ENCODE measurements around the gene KDM4C.

Gene KDM4C

DNA sequence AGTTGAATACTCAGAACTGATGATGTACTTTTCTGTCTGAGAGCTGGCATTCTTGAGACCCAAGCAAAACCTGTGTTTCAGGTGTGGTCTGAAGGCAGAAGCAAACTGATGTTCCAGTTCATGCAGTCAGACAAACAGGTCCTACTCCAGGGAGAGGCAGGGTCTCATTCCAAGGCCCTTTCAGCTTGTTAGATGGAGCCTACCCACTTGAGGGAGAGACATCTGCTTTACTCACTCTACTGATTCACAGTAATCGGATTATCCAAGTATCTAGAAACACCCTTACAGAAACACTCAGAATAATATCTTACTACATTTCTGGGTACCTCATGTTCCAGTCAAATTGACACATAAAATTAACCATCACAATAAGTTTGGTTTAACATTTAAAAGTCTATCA is 207.8 kb downstream of the KDM4C start:
- H3K36me3 ChIP-seq (ENCODE audit: low read length), result no peaks in the 10 kb centered on the region
- H3K79me2 ChIP-seq (ENCODE audit: insufficient read depth, low read length), result no peaks in the 10 kb centered on the region; the same call in 1 of the 2 replicates
- no peak overlapping the region for H2AFZ ChIP-seq (ENCODE audit: low read depth, low read length, severe bottlenecking)
- TF ChIP-seq, protein P1, sequence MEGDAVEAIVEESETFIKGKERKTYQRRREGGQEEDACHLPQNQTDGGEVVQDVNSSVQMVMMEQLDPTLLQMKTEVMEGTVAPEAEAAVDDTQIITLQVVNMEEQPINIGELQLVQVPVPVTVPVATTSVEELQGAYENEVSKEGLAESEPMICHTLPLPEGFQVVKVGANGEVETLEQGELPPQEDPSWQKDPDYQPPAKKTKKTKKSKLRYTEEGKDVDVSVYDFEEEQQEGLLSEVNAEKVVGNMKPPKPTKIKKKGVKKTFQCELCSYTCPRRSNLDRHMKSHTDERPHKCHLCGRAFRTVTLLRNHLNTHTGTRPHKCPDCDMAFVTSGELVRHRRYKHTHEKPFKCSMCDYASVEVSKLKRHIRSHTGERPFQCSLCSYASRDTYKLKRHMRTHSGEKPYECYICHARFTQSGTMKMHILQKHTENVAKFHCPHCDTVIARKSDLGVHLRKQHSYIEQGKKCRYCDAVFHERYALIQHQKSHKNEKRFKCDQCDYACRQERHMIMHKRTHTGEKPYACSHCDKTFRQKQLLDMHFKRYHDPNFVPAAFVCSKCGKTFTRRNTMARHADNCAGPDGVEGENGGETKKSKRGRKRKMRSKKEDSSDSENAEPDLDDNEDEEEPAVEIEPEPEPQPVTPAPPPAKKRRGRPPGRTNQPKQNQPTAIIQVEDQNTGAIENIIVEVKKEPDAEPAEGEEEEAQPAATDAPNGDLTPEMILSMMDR (IDR thresholded peaks at IDR 0.05; ENCODE audit: insufficient read depth, low read length, poor library complexity, severe bottlenecking), result no peak
- no peak for TF ChIP-seq EZH2phosphoT487 (conservative IDR thresholded peaks at IDR 0.05; ENCODE audit: low read length)
- no peaks in the 10 kb centered on the region for H4K20me1 ChIP-seq (ENCODE audit: low read depth, low read length)
- no peaks in the 10 kb centered on the region for H3F3A ChIP-seq (ENCODE audit: insufficient read depth)
- no peak overlapping the region for H3K9ac ChIP-seq (ENCODE audit: low read length)
- H3K4me2 ChIP-seq (ENCODE audit: low read depth, low read length, poor library complexity, severe bottlenecking), result no peak overlapping the region
- no peak overlapping the region for H3K27ac ChIP-seq (ENCODE audit: low read depth, low read length)
- H3K27me3 ChIP-seq (ENCODE audit: low read length), result no peaks in the 10 kb centered on the region
- no peaks in the 10 kb centered on the region for H3K9me3 ChIP-seq (ENCODE audit: insufficient read depth, low read length)
- H3K9me2 ChIP-seq (replicated peaks; ENCODE audit: insufficient read depth, low read length), result no peaks in the 10 kb centered on the region
- H3K4me3 ChIP-seq (ENCODE audit: insufficient read depth, low read length, poor library complexity, severe bottlenecking), result no peak overlapping the region

DNA sequence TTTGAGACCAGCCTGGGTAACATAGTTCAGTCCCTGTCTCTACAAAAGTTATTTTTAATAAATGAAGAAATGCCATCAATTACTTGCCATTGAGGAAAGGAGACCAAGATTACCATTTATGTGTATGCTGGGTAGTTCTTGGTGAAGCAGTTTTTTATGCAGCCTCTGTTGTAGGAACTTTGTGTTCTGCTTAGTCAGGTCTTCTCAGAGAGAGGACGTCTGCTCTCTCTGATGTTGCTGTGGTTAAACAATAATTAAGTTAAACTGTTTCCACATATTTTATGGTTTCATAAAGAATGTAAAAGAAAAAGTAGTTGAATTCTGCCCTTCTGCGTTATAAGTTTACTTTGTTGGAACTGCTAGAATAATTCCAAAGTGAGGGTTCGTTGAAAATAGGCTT is 210.5 kb downstream of the KDM4C start:
- Histone ChIP-seq H3K4me2 (ENCODE audit: low read depth, low read length, poor library complexity, severe bottlenecking) (no peak overlapping the region), H3K9me2 (replicated peaks; ENCODE audit: insufficient read depth, low read length) (no peaks in the 10 kb centered on the region), H3K4me3 (ENCODE audit: insufficient read depth, low read length, poor library complexity, severe bottlenecking) (no peak overlapping the region), H3K27ac (ENCODE audit: low read depth, low read length) (no peak overlapping the region), H2AFZ (ENCODE audit: low read depth, low read length, severe bottlenecking) (no peak overlapping the region), H3K36me3 (ENCODE audit: low read length) (no peaks in the 10 kb centered on the region), H3K9ac (ENCODE audit: low read length) (no peak overlapping the region), H3K9me3 (ENCODE audit: insufficient read depth, low read length) (no peaks in the 10 kb centered on the region), H4K20me1 (ENCODE audit: low read depth, low read length) (no peaks in the 10 kb centered on the region), H3F3A (ENCODE audit: insufficient read depth) (no peaks in the 10 kb centered on the region), H3K79me2 (ENCODE audit: insufficient read depth, low read length) (no peaks in the 10 kb centered on the region; the same call in 1 of the 2 replicates), H3K27me3 (ENCODE audit: low read length) (no peaks in the 10 kb centered on the region)
- no peak for TF ChIP-seq EZH2phosphoT487 (conservative IDR thresholded peaks at IDR 0.05; ENCODE audit: low read length)
- TF ChIP-seq, protein P1 (IDR thresholded peaks at IDR 0.05; ENCODE audit: insufficient read depth, low read length, poor library complexity, severe bottlenecking), result no peak

- Histone ChIP-seq H3K27ac (ENCODE audit: low read depth, low read length) (no peak overlapping the region), H3F3A (ENCODE audit: insufficient read depth) (no peaks in the 10 kb centered on the region), H3K79me2 (ENCODE audit: insufficient read depth, low read length) (no peaks in the 10 kb centered on the region; the same call in 1 of the 2 replicates), H2AFZ (ENCODE audit: low read depth, low read length, severe bottlenecking) (no peak overlapping the region), H3K4me3 (ENCODE audit: insufficient read depth, low read length, poor library complexity, severe bottlenecking) (no peak overlapping the region), H3K9ac (ENCODE audit: low read length) (no peak overlapping the region), H3K9me3 (ENCODE audit: insufficient read depth, low read length) (no peaks in the 10 kb centered on the region), H3K27me3 (ENCODE audit: low read length) (no peaks in the 10 kb centered on the region), H3K9me2 (replicated peaks; ENCODE audit: insufficient read depth, low read length) (no peaks in the 10 kb centered on the region), H3K4me2 (ENCODE audit: low read depth, low read length, poor library complexity, severe bottlenecking) (no peak overlapping the region), H4K20me1 (ENCODE audit: low read depth, low read length) (no peaks in the 10 kb centered on the region), H3K36me3 (ENCODE audit: low read length) (no peaks in the 10 kb centered on the region)
- TF ChIP-seq, protein P1 (IDR thresholded peaks at IDR 0.05; ENCODE audit: insufficient read depth, low read length, poor library complexity, severe bottlenecking), result no peak
- no peak for TF ChIP-seq EZH2phosphoT487 (conservative IDR thresholded peaks at IDR 0.05; ENCODE audit: low read length)
Observed at GRCh38 chr9:6969805-6970204, 212.0 kb downstream of the KDM4C start.

Data from SU-DHL-6 (cell line).